WERI-Rb-1 (cell line): ENCODE data around the gene GIPC1.

ENCODE experiments used
- DNase-seq: peaks from one replicate; pipeline ENCODE4 v3.0.0-alpha.2; 2020
- H3K27ac ChIP-seq: fragments of 250-450 bp; sonication (Bioruptor Pico); 2 replicates; pipeline ENCODE4 v1.5.1; 2020; ENCODE audit warnings: mild to moderate bottlenecking, moderate library complexity
- H3K27me3 ChIP-seq: fragments of 250-450 bp; sonication (Bioruptor Pico); 2 replicates; pipeline ENCODE4 v1.5.1; 2021; ENCODE audit warnings: mild to moderate bottlenecking, low read depth, moderate library complexity; ENCODE audit not compliant: insufficient read depth, severe bottlenecking
- H3K36me3 ChIP-seq: fragments of 250-450 bp; sonication (Bioruptor Pico); 2 replicates; pipeline ENCODE4 v1.5.1; 2020; ENCODE audit warnings: mild to moderate bottlenecking, moderate library complexity
- H3K4me3 ChIP-seq: 2 replicates; pipeline ENCODE4 v1.5.1; 2011; ENCODE audit warnings: low read depth, mild to moderate bottlenecking, control low read depth, low read length
- H3K9me3 ChIP-seq: fragments of 250-450 bp; sonication (Bioruptor Pico); 2 replicates; pipeline ENCODE4 v1.5.1; 2021; ENCODE audit warnings: mild to moderate bottlenecking, moderate library complexity; ENCODE audit not compliant: severe bottlenecking
- CTCF ChIP-seq: IDR thresholded peaks from 2 replicates; pipeline ENCODE4 v1.5.1; 2011; ENCODE audit warnings: low read depth, mild to moderate bottlenecking, control low read depth, inconsistent platforms, low read length

Gene GIPC1

GRCh38 chr19:14540741-14541525, 45.0 kb upstream of the GIPC1 start:
- TF ChIP-seq CTCF, result no peak

GRCh38 chr19:14536926-14537692, 41.2 kb upstream of the GIPC1 start:
- Histone ChIP-seq H3K36me3 (peaks cover 22% of the 10 kb centered on the region), H3K27me3 (no peaks in the 10 kb centered on the region), H3K4me3 (no peak overlapping the region), H3K9me3 (no peaks in the 10 kb centered on the region), H3K27ac (no peak overlapping the region)
- peak; percentile 55 for DNase-seq
- no peak for TF ChIP-seq CTCF

More at GRCh38 chr19:14540741-14541525, 45.0 kb upstream of the GIPC1 start:
- DNase-seq, result no peak
- H3K27me3 ChIP-seq, result no peaks in the 10 kb centered on the region
- H3K27ac ChIP-seq, result no peak overlapping the region
- H3K36me3 ChIP-seq, result peaks cover 15% of the 10 kb centered on the region
- no peak overlapping the region for H3K4me3 ChIP-seq
- H3K9me3 ChIP-seq, result no peaks in the 10 kb centered on the region

GRCh38 chr19:14533450-14533849, 37.5 kb upstream of the GIPC1 start:
- no peak for DNase-seq
- H3K9me3 ChIP-seq, result no peaks in the 10 kb centered on the region
- no peak for TF ChIP-seq CTCF
- H3K27ac ChIP-seq, result no peak overlapping the region
- no peak overlapping the region for H3K4me3 ChIP-seq
- H3K36me3 ChIP-seq, result peaks cover 26% of the 10 kb centered on the region
- no peaks in the 10 kb centered on the region for H3K27me3 ChIP-seq

- Histone ChIP-seq H3K36me3 (peaks cover 21% of the 10 kb centered on the region), H3K27me3 (no peaks in the 10 kb centered on the region), H3K4me3 (peak overlapping the region; percentile 73), H3K27ac (no peak overlapping the region; the same call in 1 of the 2 replicates), H3K9me3 (no peaks in the 10 kb centered on the region)
- no peak for TF ChIP-seq CTCF
- DNase-seq, result no peak
Observed at GRCh38 chr19:14530506-14530905, 34.6 kb upstream of the GIPC1 start.

GRCh38 chr19:14530005-14530348, 34.0 kb upstream of the GIPC1 start:
- H3K27ac ChIP-seq, result peak overlapping the region; percentile 94
- no peaks in the 10 kb centered on the region for H3K9me3 ChIP-seq
- H3K36me3 ChIP-seq, result peaks cover 21% of the 10 kb centered on the region
- H3K27me3 ChIP-seq, result no peaks in the 10 kb centered on the region
- DNase-seq, result no peak
- H3K4me3 ChIP-seq, result peak overlapping the region; percentile 73
- TF ChIP-seq CTCF, result no peak
